Activated CD8-positive, alpha-beta T cell treated with anti-CD3 and anti-CD28 coated beads for 36 hours (primary cell): ENCODE measurements around the gene ZBTB38. TPM values are rescaled to one million over a fixed set of nuclear protein-coding genes. Genes with fewer than 3 reads are reported as not detected.
A peak's percentile ranks its signal among the peaks of the same experiment; 100 is the strongest.

ENCODE experiments used
- ATAC-seq: fragments of 200-7000 bp; cut with Tn5 transposase; one replicate; pipeline ENCODE4 v1.10.0; 2021; ENCODE audit warnings: mild to moderate bottlenecking, moderate library complexity
- CTCF ChIA-PET: fragments of 350-600 bp; sonication (Branson Sonifier 250); formaldehyde crosslinking; loops from one replicate; lab custom pipeline; 2021; ENCODE audit warnings: antibody characterized with exemption; lab: Charles Lee
- POLR2A ChIA-PET: fragments of 350-600 bp; sonication (Branson Sonifier 250); formaldehyde crosslinking; loops from one replicate; lab custom pipeline; 2021; ENCODE audit warnings: antibody characterized with exemption; lab: Charles Lee
- DNase-seq: peaks from one replicate; pipeline ENCODE4 v3.0.0-alpha.2; 2020
- H3K27ac Mint-ChIP-seq: one replicate; pipeline ENCODE4 v1.8.0; 2021; ENCODE audit warnings: mild to moderate bottlenecking, mixed read lengths
- H3K27me3 Mint-ChIP-seq: one replicate; pipeline ENCODE4 v1.8.0; 2021; ENCODE audit warnings: mixed read lengths
- H3K36me3 Mint-ChIP-seq: one replicate; pipeline ENCODE4 v1.8.0; 2021; ENCODE audit warnings: low read depth, mixed read lengths
- H3K4me1 Mint-ChIP-seq: one replicate; pipeline ENCODE4 v1.8.0; 2021; ENCODE audit warnings: low read depth, mixed read lengths
- H3K4me3 Mint-ChIP-seq: one replicate; pipeline ENCODE4 v1.8.0; 2021; ENCODE audit warnings: mild to moderate bottlenecking, moderate library complexity, mixed read lengths
- H3K9me3 Mint-ChIP-seq: one replicate; pipeline ENCODE4 v1.8.0; 2021; ENCODE audit warnings: mixed read lengths
- CTCF ChIP-seq: fragments of 200-600 bp; IDR thresholded peaks from one replicate; pipeline ENCODE4 v1.8.0; 2022; ENCODE audit warnings: antibody characterized with exemption, mild to moderate bottlenecking
- intact Hi-C: fragments of 100-400 bp; cut with micrococcal nuclease; formaldehyde crosslinking; loops from one replicate; pipeline ENCODE4 v1.10.0; 2022
- total RNA-seq, 2 experiments: library from RNA; stranded (reverse); gene quantifications; one replicate each; pipeline ENCODE4 v1.2.3, GENCODE V29; 2021

The ZBTB38 gene
- total RNA-seq, 2 experiments from 2014 or later, result 20.4 to 21.2 TPM

GRCh38 chr3:141360888-141361598 lies 7.3 kb upstream of the ZBTB38 start:
- POLR2A ChIA-PET, result interaction anchor here (0.6 to 0.9 kb wide), 4 partner anchors 75 to 481 kb away, joined by 3 read pairs; no protein-coding TSS in a partner anchor
- H3K27me3 Mint-ChIP-seq, result no peaks in the 10 kb centered on the region
- H3K27ac Mint-ChIP-seq, result no peak overlapping the region
- intact Hi-C loops, result loop anchor here (5.0 kb wide), 2 partner anchors 49 to 91 kb away; no protein-coding TSS in a partner anchor
- DNase-seq, result no peak
- H3K9me3 Mint-ChIP-seq, result peaks cover 2% of the 10 kb centered on the region
- CTCF ChIA-PET, result interaction anchor here (0.6 to 5.5 kb wide), 53 partner anchors 9 to 553 kb away, joined by 3 to 112 read pairs (median 5); partner anchors contain the start of gene PXYLP1
- no peak overlapping the region for H3K4me3 Mint-ChIP-seq
- H3K4me1 Mint-ChIP-seq, result peaks cover 5% of the 10 kb centered on the region
- ATAC-seq, result peak; percentile 84
- H3K36me3 Mint-ChIP-seq, result no peaks in the 10 kb centered on the region
- peak; percentile 77 for TF ChIP-seq CTCF

GRCh38 chr3:141362736-141363135 lies 5.6 kb upstream of the ZBTB38 start:
- H3K4me3 Mint-ChIP-seq, result no peak overlapping the region

GRCh38 chr3:141365201-141365600 lies 3.1 kb upstream of the ZBTB38 start:
- ATAC-seq (no peak), DNase-seq (no peak)
- Mint-ChIP-seq H3K4me3 (no peak overlapping the region), H3K4me1 (peaks cover 29% of the 10 kb centered on the region), H3K27ac (no peak overlapping the region), H3K36me3 (no peaks in the 10 kb centered on the region), H3K27me3 (no peaks in the 10 kb centered on the region), H3K9me3 (peaks cover 2% of the 10 kb centered on the region)
- intact Hi-C loops, result no loop called here
- ChIA-PET POLR2A (no interaction called here), CTCF (interaction anchor here (0.7 kb wide), 1 partner anchor 23 kb away, joined by 3 read pairs; no protein-coding TSS in a partner anchor)
- TF ChIP-seq CTCF, result no peak

More at GRCh38 chr3:141362736-141363135, 5.6 kb upstream of the ZBTB38 start:
- ChIA-PET CTCF (interaction anchor here (0.5 to 5.5 kb wide), 8 partner anchors 41 to 394 kb away, joined by 3 to 112 read pairs (median 4); no protein-coding TSS in a partner anchor), POLR2A (interaction anchor here (1.5 to 2.3 kb wide), 2 partner anchors 9 to 17 kb away, joined by 3 to 7 read pairs; no protein-coding TSS in a partner anchor)
- no peak overlapping the region for H3K27ac Mint-ChIP-seq
- no peak for DNase-seq
- intact Hi-C loops, result loop anchor here (5.0 kb wide), 2 partner anchors 50 to 90 kb away; no protein-coding TSS in a partner anchor
- no peaks in the 10 kb centered on the region for H3K27me3 Mint-ChIP-seq
- no peak for ATAC-seq
- TF ChIP-seq CTCF, result no peak
- no peaks in the 10 kb centered on the region for H3K36me3 Mint-ChIP-seq
- H3K9me3 Mint-ChIP-seq, result peaks cover 2% of the 10 kb centered on the region
- H3K4me1 Mint-ChIP-seq, result peaks cover 19% of the 10 kb centered on the region

- no peak overlapping the region for H3K4me3 Mint-ChIP-seq
- TF ChIP-seq CTCF, result no peak
- DNase-seq (no peak), ATAC-seq (no peak)
- no peaks in the 10 kb centered on the region for H3K27me3 Mint-ChIP-seq
- H3K9me3 Mint-ChIP-seq, result peaks cover 2% of the 10 kb centered on the region
- intact Hi-C loops, result no loop called here
- POLR2A ChIA-PET, result no interaction called here
- H3K4me1 Mint-ChIP-seq, result peaks cover 28% of the 10 kb centered on the region
- H3K36me3 Mint-ChIP-seq, result no peaks in the 10 kb centered on the region
- CTCF ChIA-PET, result interaction anchor here (1.0 to 3.1 kb wide), 5 partner anchors 55 to 88 kb away, joined by 3 to 13 read pairs (median 5); no protein-coding TSS in a partner anchor
- no peak overlapping the region for H3K27ac Mint-ChIP-seq
These were observed 1.8 kb upstream of the ZBTB38 start for GRCh38 chr3:141366285-141367037.
